HG02571 (cell line): ENCODE data around the gene DTHD1.

ENCODE experiments used
- ATAC-seq: cut with Tn5 transposase; IDR thresholded peaks from one replicate; pipeline ENCODE4 v1.9.1; 2021; ENCODE audit warnings: mild to moderate bottlenecking, moderate library complexity; ENCODE audit not compliant: unreplicated experiment

The DTHD1 gene

GRCh38 chr4:36281384-36282106 lies at the start of gene DTHD1:
Gene DTHD1 (plus strand): TSS chr4:36281616. CDS start chr4:36281759, 143 bp downstream.
- ATAC-seq, result no peak

DNA sequence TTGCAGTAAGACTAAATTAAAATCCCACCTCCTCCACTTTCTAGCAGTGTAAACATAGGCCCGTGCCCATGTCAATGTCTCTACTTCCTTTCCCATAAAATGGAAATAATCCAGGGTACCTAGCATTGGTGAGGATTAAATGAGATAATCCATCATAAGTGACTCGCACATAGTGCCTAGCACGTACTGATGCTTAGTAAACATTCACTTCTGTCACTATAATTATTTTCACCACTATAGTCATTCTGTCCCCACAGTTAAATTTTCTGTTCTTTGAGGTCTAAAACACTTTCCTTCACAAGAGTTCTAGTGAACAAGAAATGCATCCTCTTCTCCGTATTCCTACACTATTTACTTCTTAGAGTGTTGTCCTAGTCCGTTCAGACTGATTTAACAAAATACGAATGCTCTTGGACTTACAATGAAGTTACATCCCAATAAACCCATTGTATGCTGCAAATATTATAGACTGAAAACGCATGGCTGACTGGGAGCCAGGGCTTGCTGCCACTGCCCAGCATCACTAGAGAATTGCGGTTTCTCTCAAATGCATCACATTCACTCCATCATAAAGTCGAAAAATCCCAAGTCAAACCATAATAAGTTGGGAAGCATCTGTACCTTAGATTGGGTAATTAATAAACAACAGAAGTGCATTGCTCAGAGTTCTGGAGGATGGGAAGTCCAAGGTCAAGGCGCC lies 47.7 kb upstream of the DTHD1 start:
- ATAC-seq, result no peak

DNA sequence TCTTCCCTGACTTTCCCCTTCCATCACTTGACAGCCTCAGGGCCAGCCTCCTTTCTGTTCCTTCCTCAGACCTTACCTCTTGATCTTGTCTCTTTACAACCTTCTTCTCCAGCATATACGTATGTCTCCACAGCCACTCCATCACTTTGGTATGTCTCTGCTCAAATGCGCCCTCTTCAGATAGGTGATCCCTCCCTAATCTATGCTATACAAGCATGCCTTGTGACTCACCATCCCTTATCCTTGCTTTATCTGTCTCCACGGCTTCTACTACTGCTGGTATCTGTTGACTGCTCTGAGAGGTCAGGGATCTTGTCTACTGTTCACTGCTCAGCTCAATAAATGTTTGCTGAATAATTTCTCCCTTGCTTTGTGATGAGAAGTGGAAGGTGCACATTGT lies 46.1 kb upstream of the DTHD1 start:
- ATAC-seq, result no peak

- no peak for ATAC-seq
These were observed 45.3 kb upstream of the DTHD1 start for GRCh38 chr4:36236159-36236558.

DNA sequence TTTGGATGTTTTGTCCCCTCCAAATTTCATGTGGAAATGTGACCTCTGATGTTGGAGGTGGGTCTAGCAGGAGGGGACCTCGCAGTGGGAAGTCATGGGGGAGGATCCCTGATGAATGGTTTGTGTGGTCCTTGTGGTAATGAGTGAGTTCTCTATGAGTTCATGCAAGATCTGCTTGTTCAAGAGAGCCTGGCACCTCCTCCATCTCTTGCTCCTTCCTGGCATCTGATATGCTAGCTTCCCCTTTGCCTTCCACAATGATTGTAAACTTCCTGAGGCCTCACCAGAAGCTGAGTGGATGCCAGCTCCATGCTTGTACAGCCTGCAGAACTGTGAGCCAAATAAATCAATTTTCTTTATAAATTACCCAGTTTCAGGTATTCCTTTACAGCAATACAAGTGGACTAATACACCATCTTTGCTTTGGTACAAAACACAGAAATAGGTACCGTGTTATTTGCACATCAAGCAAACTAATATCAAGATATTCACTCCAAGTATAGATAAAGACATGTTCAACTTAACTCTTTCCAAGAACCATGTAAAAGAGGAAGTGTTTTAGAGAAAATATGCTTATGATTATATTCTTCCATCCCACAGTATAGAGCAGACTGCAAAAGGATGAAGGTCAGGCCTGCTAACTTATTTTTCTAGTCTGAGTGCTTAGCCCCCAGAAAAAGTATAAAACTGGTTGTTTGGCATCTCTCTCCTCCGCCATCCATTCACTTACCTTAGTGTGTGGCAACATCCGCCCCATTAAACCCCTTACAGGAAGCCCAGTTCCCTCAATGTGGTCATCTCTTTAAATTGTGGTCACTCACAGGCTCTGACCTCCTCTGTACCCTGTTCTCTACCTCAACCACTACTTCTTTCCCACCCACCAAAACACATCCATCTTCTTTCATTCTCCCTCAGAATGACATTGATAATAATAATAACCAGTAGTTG lies 43.8 kb upstream of the DTHD1 start:
- no peak for ATAC-seq

GRCh38 chr4:36241771-36242170 lies 39.6 kb upstream of the DTHD1 start:
- ATAC-seq, result peak; percentile 50

DNA sequence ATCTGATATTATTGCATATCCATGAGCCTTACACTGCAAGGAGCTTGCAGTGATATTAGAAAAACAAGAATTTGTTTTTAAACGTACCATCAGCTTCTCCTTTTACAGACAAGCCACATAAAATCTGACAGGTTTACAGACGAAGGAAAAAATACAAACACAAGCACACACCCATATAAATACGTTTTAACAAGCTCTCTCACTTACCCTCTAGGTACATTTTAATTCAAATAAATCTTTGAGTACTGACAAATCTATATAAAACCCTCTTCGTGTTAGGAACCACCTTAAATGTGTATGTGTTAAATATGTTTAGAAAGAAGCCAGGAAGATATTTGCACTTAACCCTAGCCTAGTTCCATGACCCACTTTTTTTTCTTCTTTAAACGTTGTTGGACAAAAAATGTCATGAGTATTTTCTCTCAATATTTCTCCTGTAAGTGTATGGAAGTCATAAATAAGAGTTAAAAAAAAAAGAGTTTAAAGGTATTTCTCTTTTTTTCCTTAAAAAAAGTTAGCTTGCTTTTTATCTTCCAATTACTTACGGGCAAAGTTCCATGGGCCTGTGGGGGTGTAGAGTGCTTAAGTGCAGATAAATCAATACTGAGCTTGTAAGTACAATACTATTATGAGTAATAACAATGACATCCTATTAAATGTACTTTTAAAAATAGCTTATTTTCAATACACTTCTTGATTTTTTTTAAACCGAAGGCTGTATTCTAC lies 38.6 kb upstream of the DTHD1 start:
- ATAC-seq, result no peak

DNA sequence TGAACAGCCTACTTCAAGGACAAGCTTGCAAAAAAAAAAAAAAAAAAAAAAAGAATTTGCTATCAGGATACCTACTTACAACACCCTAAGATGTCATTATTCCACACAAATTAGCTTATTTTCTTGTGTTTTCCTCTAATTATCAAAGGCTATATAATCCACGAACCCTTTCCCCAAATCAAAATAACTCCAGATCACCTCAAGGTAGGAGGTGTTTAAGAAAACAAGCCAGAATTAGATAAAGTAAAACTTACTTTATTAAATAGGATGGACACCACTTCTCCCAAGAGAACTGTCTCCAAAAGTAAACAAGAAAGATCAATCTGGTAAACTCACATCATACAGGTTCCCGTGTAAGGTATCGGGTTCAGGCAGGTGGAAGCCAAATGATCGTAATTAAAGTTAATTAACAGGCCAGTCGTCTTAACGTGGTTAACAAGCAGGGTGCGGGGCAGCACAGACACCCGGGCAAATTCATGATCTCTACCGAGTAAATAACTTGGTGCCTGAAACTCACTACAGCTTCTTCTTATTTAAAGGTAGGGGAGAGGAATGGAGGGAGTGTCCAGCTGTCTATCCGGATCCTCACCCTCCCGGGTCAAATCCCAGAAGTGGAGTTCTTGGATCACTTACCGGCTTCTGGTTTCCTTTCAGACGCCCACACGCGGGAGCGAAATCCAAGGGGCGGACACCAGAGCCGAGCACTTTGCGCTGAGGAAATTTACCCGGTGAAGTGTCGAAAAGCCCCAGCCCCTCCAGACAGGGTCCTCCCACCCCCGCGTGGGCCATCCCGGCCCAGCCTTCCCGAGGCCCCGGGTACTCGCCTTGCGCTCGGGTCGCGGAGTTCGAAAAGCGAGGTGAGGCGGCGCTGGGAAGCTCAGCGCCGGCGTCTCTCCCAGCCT lies 37.8 kb upstream of the DTHD1 start:
- peak; percentile 26 for ATAC-seq

DNA sequence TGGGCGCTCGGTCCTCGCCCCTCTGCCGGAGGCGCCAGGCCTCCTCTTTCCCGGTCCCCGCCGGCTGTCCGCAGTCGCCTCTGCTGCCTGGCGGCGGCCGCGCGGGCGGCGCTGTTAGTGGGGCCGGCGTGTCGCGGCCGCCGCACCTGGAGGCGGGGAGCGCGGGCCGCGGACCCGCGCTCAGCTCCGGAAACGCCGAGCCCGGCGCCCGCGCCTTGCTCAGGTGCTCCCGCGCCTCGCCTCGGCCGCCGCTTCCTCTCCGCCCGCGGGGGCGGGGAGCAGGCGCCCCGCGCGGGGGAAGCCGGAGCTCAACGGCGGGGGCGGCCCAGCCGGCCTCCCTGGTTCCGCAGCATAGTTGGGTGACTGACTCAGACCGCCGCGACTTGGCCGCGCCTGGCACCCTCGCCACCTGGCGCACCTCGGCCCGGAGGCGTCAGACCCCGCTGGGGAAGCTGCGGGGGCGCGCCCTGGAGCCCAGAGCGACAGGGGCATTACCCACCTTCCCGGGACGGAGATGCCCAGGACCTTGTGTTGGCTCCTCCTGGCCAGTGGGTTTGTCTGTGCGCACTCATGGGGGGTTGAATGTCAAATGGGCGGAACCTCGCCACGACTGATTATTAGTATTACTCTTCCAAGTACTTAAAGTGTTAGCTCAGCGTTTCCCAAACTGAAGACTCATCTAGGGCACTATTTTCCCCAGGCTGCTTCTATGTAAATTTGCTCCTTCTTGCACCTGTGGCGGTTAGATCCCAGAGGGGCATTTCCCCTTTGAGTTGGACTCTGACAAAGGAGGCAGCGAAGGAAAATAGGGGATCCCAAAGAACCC lies 36.9 kb upstream of the DTHD1 start, which contains the start of gene ARAP2:
Gene ARAP2, minus strand, starts transcription at position 258 of the 826 bp plus-strand sequence. CDS start 15,028 bp downstream, outside the sequence.
- ATAC-seq, result peak; percentile 58

GRCh38 chr4:36249610-36250009 lies 31.8 kb upstream of the DTHD1 start:
- no peak for ATAC-seq

- no peak for ATAC-seq
These were observed 29.4 kb upstream of the DTHD1 start for GRCh38 chr4:36251983-36252382.

- ATAC-seq, result no peak
These were observed 27.0 kb upstream of the DTHD1 start for GRCh38 chr4:36254371-36254770.

DNA sequence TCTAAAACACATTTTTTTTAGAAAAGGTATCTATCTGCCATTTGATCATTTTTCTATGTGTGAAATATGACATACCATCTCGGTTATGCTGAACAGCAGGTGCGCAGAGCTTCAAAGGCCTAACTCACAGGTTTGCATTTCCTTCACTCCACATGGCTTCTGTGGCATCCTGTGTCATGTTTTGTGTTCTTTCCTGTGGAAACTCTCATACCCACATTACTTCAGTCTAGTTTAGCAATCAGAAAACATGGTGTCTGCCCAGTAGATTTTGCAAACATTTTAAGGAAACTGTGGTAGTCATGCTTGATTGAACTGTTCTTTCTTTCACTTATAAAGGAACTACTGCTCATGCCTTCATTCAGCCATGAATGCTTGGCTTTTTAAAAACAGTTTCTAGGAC lies 25.8 kb upstream of the DTHD1 start:
- peak; percentile 62 for ATAC-seq

DNA sequence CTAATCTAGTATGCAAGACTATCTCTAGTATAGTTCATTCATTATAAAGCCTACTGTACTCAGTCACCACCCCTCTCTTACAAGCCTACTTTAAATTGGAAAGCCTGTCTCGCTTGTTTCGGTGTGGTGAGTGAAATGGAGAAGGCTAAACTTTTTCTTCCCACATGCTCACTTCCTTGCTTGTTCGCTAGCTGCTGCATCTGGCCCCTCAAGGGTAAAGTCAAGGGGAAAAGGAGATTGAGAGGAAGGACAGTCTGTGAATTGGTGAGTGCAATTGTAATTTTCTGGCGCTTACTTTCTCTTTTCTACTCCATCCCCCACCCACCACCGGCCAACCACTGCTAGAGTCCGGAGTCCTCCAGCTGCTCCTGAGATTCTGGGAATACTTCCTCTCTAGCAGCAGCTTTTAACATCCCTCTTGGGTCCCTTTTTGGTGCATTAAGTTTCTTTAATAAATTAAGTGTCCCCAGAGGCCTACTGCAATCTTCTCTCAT lies 25.0 kb upstream of the DTHD1 start:
- peak; percentile 65 for ATAC-seq

GRCh38 chr4:36260731-36261130 lies 20.7 kb upstream of the DTHD1 start:
- no peak for ATAC-seq

DNA sequence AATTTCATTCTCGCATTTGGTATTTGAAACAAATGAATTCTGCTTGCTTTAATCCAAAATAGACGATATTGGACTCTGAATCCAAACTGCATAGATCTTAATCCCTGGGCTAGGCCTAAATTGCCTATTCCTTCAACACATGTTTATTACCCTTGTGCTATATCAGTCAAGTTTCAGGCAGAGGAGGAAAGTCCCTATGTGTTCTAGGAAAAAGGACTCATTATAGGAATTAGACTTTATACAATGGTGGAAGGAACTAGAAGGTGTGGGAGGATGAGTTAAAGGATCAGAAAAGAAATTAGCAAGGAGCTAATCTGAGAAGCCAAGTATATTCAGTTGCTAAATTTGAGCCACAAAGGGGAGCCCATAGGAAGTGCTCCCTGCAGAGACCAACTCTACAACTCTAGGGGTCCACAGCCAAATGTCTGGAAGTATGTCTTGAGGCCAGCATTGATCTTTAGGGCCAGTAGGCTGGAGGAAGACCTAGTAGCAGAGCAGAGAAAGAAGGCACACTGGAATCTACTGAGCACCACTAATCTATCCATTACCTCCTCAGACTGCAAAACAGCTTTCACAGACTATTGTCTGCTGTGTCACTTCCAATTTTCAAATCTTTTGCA lies 17.1 kb upstream of the DTHD1 start:
- ATAC-seq, result no peak

- no peak for ATAC-seq
These were observed 13.7 kb upstream of the DTHD1 start for GRCh38 chr4:36267486-36268268.
